Measurements from ENCODE around the gene APOA5.

DNA sequence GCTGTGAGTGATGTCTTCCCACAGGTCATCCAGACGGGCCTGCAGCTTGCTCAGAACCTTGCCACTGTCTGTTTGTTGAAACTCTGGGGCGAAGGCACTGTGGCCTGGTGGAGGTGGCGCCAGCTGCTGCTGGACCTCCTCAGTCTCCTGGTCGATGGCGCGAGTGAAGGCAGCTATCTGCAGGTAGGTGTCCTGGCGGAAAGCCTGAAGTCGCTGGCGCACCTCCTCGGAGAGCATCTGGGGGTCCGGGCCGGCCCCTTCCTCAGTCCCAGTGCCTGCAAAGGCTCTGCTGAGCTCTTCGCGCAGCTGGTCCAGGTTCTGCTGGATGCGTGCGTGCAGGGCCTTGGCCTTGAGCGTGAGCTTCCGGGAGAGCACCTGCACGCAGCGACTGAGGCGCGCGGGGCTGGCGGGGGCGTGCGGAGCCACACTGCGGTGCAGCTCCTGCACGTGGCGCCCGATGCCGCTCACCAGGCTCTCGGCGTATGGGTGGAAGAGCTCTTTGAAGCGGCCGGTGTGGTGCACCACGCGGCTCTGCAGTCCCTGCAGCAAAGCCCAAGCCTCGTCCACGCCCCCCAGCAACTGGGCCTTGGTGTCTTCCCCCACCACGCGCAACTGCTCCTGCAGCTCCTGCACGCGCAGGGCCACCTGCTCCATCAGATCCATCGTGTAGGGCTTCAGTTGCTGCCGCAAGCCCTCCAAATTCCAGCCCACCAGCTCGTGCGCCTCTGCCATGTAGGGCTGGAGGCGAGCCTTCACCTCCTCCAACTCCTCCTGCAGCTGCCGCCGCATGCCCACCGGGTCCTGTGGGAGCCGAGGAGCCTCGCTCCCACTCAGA is 1.3 kb downstream of the APOA5 start:
- TF ChIP-seq POLR2AphosphoS5 (IDR thresholded peaks at IDR 0.05; ENCODE audit: low read depth, low read length) (no peak), TAF1 (IDR thresholded peaks at IDR 0.05; ENCODE audit: borderline replicate concordance, insufficient read depth, low read length) (no peak), SIN3A (IDR thresholded peaks at IDR 0.05; ENCODE audit: borderline replicate concordance, insufficient read depth, low read length) (no peak)
- TF ChIP-seq, protein P1, sequence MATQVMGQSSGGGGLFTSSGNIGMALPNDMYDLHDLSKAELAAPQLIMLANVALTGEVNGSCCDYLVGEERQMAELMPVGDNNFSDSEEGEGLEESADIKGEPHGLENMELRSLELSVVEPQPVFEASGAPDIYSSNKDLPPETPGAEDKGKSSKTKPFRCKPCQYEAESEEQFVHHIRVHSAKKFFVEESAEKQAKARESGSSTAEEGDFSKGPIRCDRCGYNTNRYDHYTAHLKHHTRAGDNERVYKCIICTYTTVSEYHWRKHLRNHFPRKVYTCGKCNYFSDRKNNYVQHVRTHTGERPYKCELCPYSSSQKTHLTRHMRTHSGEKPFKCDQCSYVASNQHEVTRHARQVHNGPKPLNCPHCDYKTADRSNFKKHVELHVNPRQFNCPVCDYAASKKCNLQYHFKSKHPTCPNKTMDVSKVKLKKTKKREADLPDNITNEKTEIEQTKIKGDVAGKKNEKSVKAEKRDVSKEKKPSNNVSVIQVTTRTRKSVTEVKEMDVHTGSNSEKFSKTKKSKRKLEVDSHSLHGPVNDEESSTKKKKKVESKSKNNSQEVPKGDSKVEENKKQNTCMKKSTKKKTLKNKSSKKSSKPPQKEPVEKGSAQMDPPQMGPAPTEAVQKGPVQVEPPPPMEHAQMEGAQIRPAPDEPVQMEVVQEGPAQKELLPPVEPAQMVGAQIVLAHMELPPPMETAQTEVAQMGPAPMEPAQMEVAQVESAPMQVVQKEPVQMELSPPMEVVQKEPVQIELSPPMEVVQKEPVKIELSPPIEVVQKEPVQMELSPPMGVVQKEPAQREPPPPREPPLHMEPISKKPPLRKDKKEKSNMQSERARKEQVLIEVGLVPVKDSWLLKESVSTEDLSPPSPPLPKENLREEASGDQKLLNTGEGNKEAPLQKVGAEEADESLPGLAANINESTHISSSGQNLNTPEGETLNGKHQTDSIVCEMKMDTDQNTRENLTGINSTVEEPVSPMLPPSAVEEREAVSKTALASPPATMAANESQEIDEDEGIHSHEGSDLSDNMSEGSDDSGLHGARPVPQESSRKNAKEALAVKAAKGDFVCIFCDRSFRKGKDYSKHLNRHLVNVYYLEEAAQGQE (IDR thresholded peaks at IDR 0.05; ENCODE audit: insufficient read depth in 1 of 2, low read depth in 2 of 2, low read length in 2 of 2): no peak
